SU-DHL-6 (cell line): ENCODE data around the gene PHF21B.

Source experiments
- H2AFZ ChIP-seq: fragments of 200-600 bp; sonication (generic); 2 replicates; pipeline ENCODE4 v1.6.1; 2014; ENCODE audit warnings: low read depth, mild to moderate bottlenecking, moderate library complexity, mixed read lengths, antibody characterized with exemption, low read length; ENCODE audit not compliant: severe bottlenecking
- H3F3A ChIP-seq: fragments of 200-600 bp; shearing (Covaris generic); 2 replicates; pipeline ENCODE4 v1.6.0; 2016; ENCODE audit warnings: antibody characterized with exemption, mild to moderate bottlenecking; ENCODE audit not compliant: insufficient read depth
- H3K27ac ChIP-seq: fragments of 200-600 bp; sonication (generic); 2 replicates; pipeline ENCODE4 v1.5.1; 2016; ENCODE audit warnings: low read depth, mild to moderate bottlenecking, low read length, moderate library complexity, mixed read lengths
- H3K27me3 ChIP-seq: fragments of 200-600 bp; sonication (generic), shearing (Covaris generic); 2 replicates; pipeline ENCODE4 v1.6.0; 2014; ENCODE audit warnings: mild to moderate bottlenecking, low read length
- H3K36me3 ChIP-seq: fragments of 200-600 bp; sonication (generic); 2 replicates; pipeline ENCODE4 v1.6.1; 2014; ENCODE audit warnings: mild to moderate bottlenecking, low read length, mixed read lengths
- H3K4me2 ChIP-seq: fragments of 300-600, 200-600 bp; shearing (Covaris generic), sonication (generic); 2 replicates; pipeline ENCODE4 v1.6.0; 2014; ENCODE audit warnings: low read length, low read depth, mild to moderate bottlenecking; ENCODE audit not compliant: poor library complexity, severe bottlenecking
- H3K4me3 ChIP-seq: fragments of 200-600 bp; sonication (generic); 2 replicates; pipeline ENCODE4 v1.5.1; 2014; ENCODE audit warnings: antibody characterized with exemption, low read length, mild to moderate bottlenecking, mixed read lengths; ENCODE audit not compliant: insufficient read depth, poor library complexity, severe bottlenecking
- H3K79me2 ChIP-seq: fragments of 200-600 bp; sonication (generic); 2 replicates; pipeline ENCODE4 v1.6.1; 2014; ENCODE audit warnings: mild to moderate bottlenecking, low read length, moderate library complexity; ENCODE audit not compliant: insufficient read depth
- H3K9ac ChIP-seq: fragments of 200-600 bp; sonication (generic); 2 replicates; pipeline ENCODE4 v1.7.0; 2014; ENCODE audit warnings: mild to moderate bottlenecking, low read length
- H3K9me2 ChIP-seq: fragments of 200-600 bp; sonication (generic); replicated peaks from 2 replicates; pipeline ENCODE4 v1.6.1; 2014; ENCODE audit warnings: low read length; ENCODE audit not compliant: insufficient read depth
- H3K9me3 ChIP-seq: fragments of 200-600 bp; sonication (generic); 2 replicates; pipeline ENCODE4 v1.6.1; 2014; ENCODE audit warnings: low read length, mixed read lengths; ENCODE audit not compliant: insufficient read depth
- H4K20me1 ChIP-seq: fragments of 200-600 bp; sonication (generic); 2 replicates; pipeline ENCODE4 v1.6.1; 2014; ENCODE audit warnings: low read depth, mild to moderate bottlenecking, antibody characterized with exemption, low read length, moderate library complexity, mixed read lengths
- CTCF ChIP-seq: fragments of 200-600 bp; sonication (generic); IDR thresholded peaks from one replicate; pipeline ENCODE4 v1.5.1; 2017; ENCODE audit warnings: antibody characterized with exemption, mild to moderate bottlenecking, low read length, moderate library complexity; ENCODE audit not compliant: insufficient read depth, poor library complexity, severe bottlenecking
- EZH2phosphoT487 ChIP-seq: fragments of 200-600 bp; sonication (generic), shearing (Covaris generic); conservative IDR thresholded peaks from 2 replicates; pipeline ENCODE4 v1.6.1; 2018; ENCODE audit warnings: mild to moderate bottlenecking, antibody characterized with exemption, low read length, moderate library complexity, mixed read lengths

Gene PHF21B

DNA sequence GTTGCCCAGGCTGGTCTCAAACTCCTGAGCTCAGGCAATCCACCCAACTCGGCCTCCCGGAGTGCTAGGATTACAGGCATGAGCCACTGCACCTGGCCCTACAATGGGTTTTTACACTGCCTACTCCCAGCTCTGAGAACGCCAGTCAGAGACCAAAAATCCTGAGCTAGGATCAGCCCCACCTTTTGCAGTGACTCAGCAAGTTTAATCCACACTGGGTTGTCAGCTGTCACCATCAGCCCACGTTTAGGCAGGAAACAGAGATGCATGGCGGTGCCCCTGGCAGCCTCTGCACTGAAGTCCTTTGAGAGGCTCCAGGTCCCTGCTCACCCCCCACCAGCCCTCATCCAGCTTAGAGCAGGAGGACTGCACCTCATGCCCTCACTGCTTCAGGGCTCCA, 139.8 kb downstream of the PHF21B start:
- Histone ChIP-seq H3K27ac (no peak overlapping the region), H2AFZ (no peak overlapping the region), H3K9me2 (no peaks in the 10 kb centered on the region), H3K9me3 (0 out of 2 replicates have a peak, but pooled peaks cover 4% of the 10 kb centered on the region), H3K4me3 (no peak overlapping the region), H3F3A (no peaks in the 10 kb centered on the region), H3K79me2 (no peaks in the 10 kb centered on the region), H3K27me3 (no peaks in the 10 kb centered on the region), H3K9ac (no peak overlapping the region), H3K4me2 (no peak overlapping the region), H3K36me3 (no peaks in the 10 kb centered on the region), H4K20me1 (no peaks in the 10 kb centered on the region)
- TF ChIP-seq EZH2phosphoT487 (no peak), CTCF (no peak)

GRCh38 chr22:44869196-44869595, 140.6 kb downstream of the PHF21B start:
- no peak for TF ChIP-seq EZH2phosphoT487
- TF ChIP-seq CTCF: no peak
- Histone ChIP-seq H3K36me3 (no peaks in the 10 kb centered on the region), H3K4me3 (no peak overlapping the region), H2AFZ (no peak overlapping the region), H3K9ac (no peak overlapping the region), H3K27me3 (no peaks in the 10 kb centered on the region), H3K27ac (no peak overlapping the region), H3K9me3 (0 out of 2 replicates have a peak, but pooled peaks cover 4% of the 10 kb centered on the region), H3F3A (no peaks in the 10 kb centered on the region), H3K9me2 (no peaks in the 10 kb centered on the region), H3K79me2 (no peaks in the 10 kb centered on the region), H4K20me1 (no peaks in the 10 kb centered on the region), H3K4me2 (no peak overlapping the region)

GRCh38 chr22:44865193-44866057, 144.4 kb downstream of the PHF21B start:
- no peak overlapping the region for H3K4me3 ChIP-seq
- H3K9me3 ChIP-seq: no peaks in the 10 kb centered on the region
- no peak overlapping the region for H3K4me2 ChIP-seq
- no peak overlapping the region for H3K27ac ChIP-seq
- H3K9ac ChIP-seq: no peak overlapping the region
- no peak overlapping the region for H2AFZ ChIP-seq
- no peaks in the 10 kb centered on the region for H3K9me2 ChIP-seq
- H3F3A ChIP-seq: no peaks in the 10 kb centered on the region
- H3K79me2 ChIP-seq: no peaks in the 10 kb centered on the region
- TF ChIP-seq EZH2phosphoT487 (no peak), CTCF (no peak)
- no peaks in the 10 kb centered on the region for H3K36me3 ChIP-seq
- no peaks in the 10 kb centered on the region for H3K27me3 ChIP-seq
- no peaks in the 10 kb centered on the region for H4K20me1 ChIP-seq
